ENCODE data around the gene STING1. TPM values are rescaled to one million over a fixed set of nuclear protein-coding genes. Genes with fewer than 3 reads are reported as not detected.
A peak's percentile ranks its signal among the peaks of the same experiment; 100 is the strongest.

The STING1 gene
- total RNA-seq, 2 experiments from 2014 or later: 136 to 140 TPM

GRCh38 chr5:139475865-139476617 lies 6.5 kb downstream of the STING1 start:
- no peak for DNase-seq
- CTCF ChIA-PET: no interaction called here
- Mint-ChIP-seq H3K27me3 (ENCODE audit: low read depth) (no peaks in the 10 kb centered on the region), H3K4me1 (ENCODE audit: low read depth) (peaks cover 83% of the 10 kb centered on the region), H3K9me3 (no peaks in the 10 kb centered on the region), H3K4me3 (no peak overlapping the region), H3K36me3 (ENCODE audit: low read depth) (peaks cover 53% of the 10 kb centered on the region), H3K27ac (peak overlapping the region; percentile 84)
- intact Hi-C loops (cut with micrococcal nuclease): loop anchor here (2.0 kb wide), 1 partner anchor 37 kb away; the partner anchor contains the start of gene DNAJC18

- Mint-ChIP-seq H3K4me1 (ENCODE audit: low read depth) (peaks cover 83% of the 10 kb centered on the region), H3K36me3 (ENCODE audit: low read depth) (peaks cover 44% of the 10 kb centered on the region), H3K27me3 (ENCODE audit: low read depth) (no peaks in the 10 kb centered on the region), H3K9me3 (no peaks in the 10 kb centered on the region), H3K4me3 (peak overlapping the region; percentile 35), H3K27ac (peak overlapping the region; percentile 84)
- DNase-seq: peak; percentile 41
- CTCF ChIA-PET: interaction anchor here (1.2 kb wide), 1 partner anchor 53 kb away, joined by 3 read pairs; no protein-coding TSS in a partner anchor
- intact Hi-C loops (cut with micrococcal nuclease): loop anchor here (2.0 to 5.0 kb wide), 2 partner anchors 36 to 37 kb away; partner anchors contain the start of gene DNAJC18
Measured at GRCh38 chr5:139474890-139475791, 7.4 kb downstream of the STING1 start.

GRCh38 chr5:139473565-139473964 lies 9.0 kb downstream of the STING1 start:
- peaks cover 84% of the 10 kb centered on the region for H3K4me1 Mint-ChIP-seq (ENCODE audit: low read depth)
- no peak overlapping the region for H3K4me3 Mint-ChIP-seq
- no peaks in the 10 kb centered on the region for H3K9me3 Mint-ChIP-seq
- DNase-seq: peak; percentile 53
- H3K27me3 Mint-ChIP-seq (ENCODE audit: low read depth): no peaks in the 10 kb centered on the region
- CTCF ChIA-PET: interaction anchor here (0.6 to 1.4 kb wide), 4 partner anchors 8 to 55 kb away, joined by 3 to 5 read pairs (median 3); no protein-coding TSS in a partner anchor
- intact Hi-C loops (cut with micrococcal nuclease): loop anchor here (2.0 to 5.0 kb wide), 3 partner anchors 39 to 59 kb away; no protein-coding TSS in a partner anchor
- H3K36me3 Mint-ChIP-seq (ENCODE audit: low read depth): peaks cover 34% of the 10 kb centered on the region
- H3K27ac Mint-ChIP-seq: peak overlapping the region; percentile 84

- CTCF ChIA-PET: interaction anchor here (0.9 to 1.4 kb wide), 3 partner anchors 9 to 55 kb away, joined by 3 to 5 read pairs (median 3); no protein-coding TSS in a partner anchor
- Mint-ChIP-seq H3K4me1 (ENCODE audit: low read depth) (peaks cover 83% of the 10 kb centered on the region), H3K27ac (peak overlapping the region; percentile 65), H3K9me3 (no peaks in the 10 kb centered on the region), H3K36me3 (ENCODE audit: low read depth) (peaks cover 30% of the 10 kb centered on the region), H3K27me3 (ENCODE audit: low read depth) (no peaks in the 10 kb centered on the region), H3K4me3 (no peak overlapping the region)
- DNase-seq: no peak
- intact Hi-C loops (cut with micrococcal nuclease): loop anchor here (2.0 to 5.0 kb wide), 3 partner anchors 39 to 58 kb away; no protein-coding TSS in a partner anchor
Measured at GRCh38 chr5:139473105-139473504, 9.5 kb downstream of the STING1 start.

- H3K4me1 Mint-ChIP-seq (ENCODE audit: low read depth): peaks cover 78% of the 10 kb centered on the region
- H3K9me3 Mint-ChIP-seq: no peaks in the 10 kb centered on the region
- peak overlapping the region; percentile 61 for H3K4me3 Mint-ChIP-seq
- peaks cover 25% of the 10 kb centered on the region for H3K36me3 Mint-ChIP-seq (ENCODE audit: low read depth)
- no peaks in the 10 kb centered on the region for H3K27me3 Mint-ChIP-seq (ENCODE audit: low read depth)
- H3K27ac Mint-ChIP-seq: peak overlapping the region; percentile 65
- DNase-seq: peak; percentile 41
- intact Hi-C loops (cut with micrococcal nuclease): loop anchor here (1.0 to 5.0 kb wide), 5 partner anchors 9 to 58 kb away; no protein-coding TSS in a partner anchor
- CTCF ChIA-PET: interaction anchor here (0.9 kb wide), 1 partner anchor 23 kb away, joined by 3 read pairs; no protein-coding TSS in a partner anchor
Measured at GRCh38 chr5:139472386-139473030, 10.1 kb downstream of the STING1 start.

- no peaks in the 10 kb centered on the region for H3K27me3 Mint-ChIP-seq (ENCODE audit: low read depth)
- H3K4me3 Mint-ChIP-seq: peak within 1 kb of the TSS; percentile 75
- CTCF ChIA-PET: interaction anchor here (0.6 to 1.6 kb wide), 6 partner anchors 10 to 282 kb away, joined by 3 to 4 read pairs (median 3); partner anchors contain the start of genes DNAJC18 and STING1
- intact Hi-C loops (cut with micrococcal nuclease): loop anchor here (5.0 kb wide), 1 partner anchor 41 kb away; no protein-coding TSS in a partner anchor
- peaks cover 68% of the 10 kb centered on the region for H3K4me1 Mint-ChIP-seq (ENCODE audit: low read depth)
- H3K36me3 Mint-ChIP-seq (ENCODE audit: low read depth): peaks cover 15% of the 10 kb centered on the region
- DNase-seq: peak; percentile 61
- H3K9me3 Mint-ChIP-seq: no peaks in the 10 kb centered on the region
- H3K27ac Mint-ChIP-seq: peak within 1 kb of the TSS; percentile 93
Measured at GRCh38 chr5:139470821-139471300, 11.7 kb downstream of the STING1 start, which contains the start of gene SMIM33. Gene SMIM33, plus strand, starts transcription at chr5:139471004. Its CDS starts 118 bp downstream, at chr5:139471122.

- peak; percentile 46 for DNase-seq
- Mint-ChIP-seq H3K27ac (no peak overlapping the region), H3K4me1 (ENCODE audit: low read depth) (peaks cover 46% of the 10 kb centered on the region), H3K9me3 (no peaks in the 10 kb centered on the region), H3K4me3 (no peak overlapping the region), H3K36me3 (ENCODE audit: low read depth) (no peaks in the 10 kb centered on the region), H3K27me3 (ENCODE audit: low read depth) (no peaks in the 10 kb centered on the region)
- CTCF ChIA-PET: interaction anchor here (1.8 kb wide), 1 partner anchor 46 kb away, joined by 5 read pairs; no protein-coding TSS in a partner anchor
- intact Hi-C loops (cut with micrococcal nuclease): loop anchor here (1.0 kb wide), 1 partner anchor 8 kb away; no protein-coding TSS in a partner anchor
Measured at GRCh38 chr5:139468421-139468931, 14.1 kb downstream of the STING1 start.

GRCh38 chr5:139462586-139463276 lies 19.8 kb downstream of the STING1 start, which contains the start of gene ECSCR:
Gene ECSCR, minus strand, starts transcription at chr5:139462743. Its CDS starts 73 bp downstream, at chr5:139462670.
- Mint-ChIP-seq H3K27ac (no peak within 1 kb of the TSS), H3K9me3 (no peaks in the 10 kb centered on the region), H3K4me3 (no peak within 1 kb of the TSS), H3K27me3 (ENCODE audit: low read depth) (no peaks in the 10 kb centered on the region), H3K4me1 (ENCODE audit: low read depth) (peaks cover 34% of the 10 kb centered on the region), H3K36me3 (ENCODE audit: low read depth) (no peaks in the 10 kb centered on the region)
- intact Hi-C loops (cut with micrococcal nuclease): no loop called here
- DNase-seq: no peak
- CTCF ChIA-PET: interaction anchor here (0.6 to 0.9 kb wide), 2 partner anchors 33 to 49 kb away, joined by 3 to 5 read pairs; no protein-coding TSS in a partner anchor

GRCh38 chr5:139461698-139462097 lies 20.9 kb downstream of the STING1 start:
- H3K27me3 Mint-ChIP-seq (ENCODE audit: low read depth): no peaks in the 10 kb centered on the region
- no peaks in the 10 kb centered on the region for H3K36me3 Mint-ChIP-seq (ENCODE audit: low read depth)
- no peak for DNase-seq
- no peak overlapping the region for H3K27ac Mint-ChIP-seq
- no peak overlapping the region for H3K4me3 Mint-ChIP-seq
- intact Hi-C loops (cut with micrococcal nuclease): no loop called here
- CTCF ChIA-PET: no interaction called here
- peaks cover 43% of the 10 kb centered on the region for H3K4me1 Mint-ChIP-seq (ENCODE audit: low read depth)
- no peaks in the 10 kb centered on the region for H3K9me3 Mint-ChIP-seq

GRCh38 chr5:139461176-139461575 lies 21.4 kb downstream of the STING1 start:
- Mint-ChIP-seq H3K27ac (no peak overlapping the region), H3K9me3 (no peaks in the 10 kb centered on the region), H3K4me1 (ENCODE audit: low read depth) (peaks cover 48% of the 10 kb centered on the region), H3K36me3 (ENCODE audit: low read depth) (no peaks in the 10 kb centered on the region), H3K27me3 (ENCODE audit: low read depth) (no peaks in the 10 kb centered on the region), H3K4me3 (no peak overlapping the region)
- intact Hi-C loops (cut with micrococcal nuclease): no loop called here
- CTCF ChIA-PET: no interaction called here
- no peak for DNase-seq
